HG03139 (cell line): ENCODE data around the gene SHC2.
"Not testable (repeated sequence)": the region's sequence is repeated elsewhere in the genome, so short reads cannot be mapped to it uniquely, and the experiment has no call there.

ENCODE experiments used
- ATAC-seq: cut with Tn5 transposase; IDR thresholded peaks from one replicate; pipeline ENCODE4 v1.9.1; 2021; ENCODE audit not compliant: unreplicated experiment

SHC2 gene

DNA sequence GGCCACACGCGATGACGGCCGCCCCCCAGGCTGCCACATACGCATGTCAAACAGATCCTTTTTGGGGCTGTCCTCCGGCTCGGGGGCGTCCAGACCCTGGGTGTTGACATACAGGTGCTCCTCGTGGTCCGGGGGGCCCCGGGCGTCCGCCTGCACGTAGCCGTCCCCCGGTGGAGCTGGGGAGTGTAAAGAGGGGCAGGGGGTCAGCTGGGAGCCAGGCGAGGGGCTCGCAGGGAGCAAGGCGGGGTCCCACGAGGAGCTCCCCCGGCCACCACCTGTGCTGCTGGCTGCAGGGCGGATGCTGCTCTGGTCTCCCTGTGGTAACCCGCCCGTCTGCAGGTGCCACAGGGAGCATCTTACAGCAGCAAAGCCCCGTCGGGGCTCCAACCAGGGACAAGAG, 35.8 kb downstream of the SHC2 start:
- ATAC-seq: no peak

GRCh38 chr19:424546-424945, 36.3 kb downstream of the SHC2 start:
- no peak for ATAC-seq

- ATAC-seq: no peak
These were observed 37.0 kb downstream of the SHC2 start for GRCh38 chr19:423691-424466.

- not testable (repeated sequence) for ATAC-seq
These were observed 38.0 kb downstream of the SHC2 start for GRCh38 chr19:422917-423226.

- ATAC-seq: no peak
These were observed 38.5 kb downstream of the SHC2 start for GRCh38 chr19:422213-422916.

DNA sequence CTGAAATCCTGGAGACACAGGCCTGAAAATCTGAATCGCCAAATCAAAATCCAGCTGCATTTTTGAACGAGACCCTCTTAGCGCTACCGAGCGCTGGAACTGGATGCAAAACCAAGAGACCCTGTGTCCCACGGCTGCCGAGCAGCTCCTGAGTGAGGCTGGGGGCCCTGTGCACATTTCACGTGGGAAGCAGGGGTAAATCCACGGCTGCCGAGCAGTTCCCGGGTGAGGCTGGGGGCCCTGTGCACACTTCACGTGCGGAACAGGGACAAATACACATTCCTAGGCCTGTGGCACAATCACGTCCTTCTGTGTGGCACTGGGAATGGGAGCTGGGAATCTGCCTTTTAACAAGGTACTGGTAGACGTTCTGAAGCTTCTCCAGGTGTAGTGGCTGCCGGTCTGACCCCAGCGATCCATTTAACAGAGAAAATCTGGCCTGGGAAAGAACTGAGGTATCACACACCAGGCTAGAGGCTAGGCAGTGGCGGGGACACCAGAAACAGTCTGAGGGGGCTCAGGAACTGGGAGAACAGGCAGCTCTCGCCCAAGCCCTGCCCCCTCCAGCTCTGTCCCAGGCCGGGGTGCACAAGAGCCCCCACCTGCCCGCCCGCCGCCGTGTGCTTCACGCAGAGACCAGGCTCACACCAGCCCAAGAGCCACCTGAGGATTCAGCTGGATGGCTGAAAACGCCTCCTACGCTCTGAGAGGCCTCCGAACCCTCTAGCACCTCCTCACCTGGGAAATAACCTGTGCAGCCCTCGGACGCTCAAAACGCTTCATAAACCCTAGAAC, 40.9 kb downstream of the SHC2 start:
- no peak for ATAC-seq

DNA sequence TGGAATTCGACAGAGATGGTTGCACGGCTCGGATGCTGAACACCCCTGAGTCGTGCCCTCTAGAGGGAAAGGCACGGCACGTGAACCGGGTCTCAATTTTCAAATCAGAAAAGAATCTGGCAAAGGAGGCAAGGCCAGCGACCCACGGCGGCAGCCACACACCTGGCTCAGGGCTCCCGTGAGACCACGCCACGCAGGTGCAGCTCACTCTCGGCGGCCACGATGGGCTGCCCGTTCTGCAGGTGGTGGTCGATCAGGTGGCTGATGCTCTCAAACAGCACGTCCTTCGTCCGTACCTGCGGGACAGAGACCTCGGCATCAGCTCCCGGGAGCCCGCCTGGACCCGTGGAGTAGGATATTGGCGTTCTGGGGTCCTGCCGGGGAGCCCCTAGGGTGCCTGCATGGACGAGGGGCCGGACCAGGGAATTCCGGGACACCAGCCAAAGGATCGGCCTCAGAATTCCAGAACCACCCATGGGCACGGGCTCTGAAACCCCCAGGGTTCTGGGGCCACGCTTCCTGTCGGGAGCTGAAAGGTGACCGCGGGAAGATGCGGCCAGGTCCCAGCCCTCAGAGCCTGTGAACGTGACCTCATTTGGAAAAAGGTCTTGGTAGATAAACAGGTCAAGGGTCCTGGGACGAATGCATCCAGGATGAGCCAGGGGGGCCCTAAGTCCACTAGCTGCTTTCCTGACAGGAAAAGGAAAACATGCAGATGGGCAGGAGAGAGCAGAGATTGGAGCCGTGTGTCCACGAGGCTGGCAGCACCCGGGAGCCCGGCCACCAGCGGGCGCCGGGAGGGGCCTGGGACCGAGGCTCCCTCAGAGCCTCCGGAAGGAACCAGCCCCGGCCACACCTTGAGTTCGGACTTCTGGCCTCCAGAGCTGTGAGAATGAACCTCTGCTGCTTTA, 41.8 kb downstream of the SHC2 start:
- ATAC-seq: no peak

DNA sequence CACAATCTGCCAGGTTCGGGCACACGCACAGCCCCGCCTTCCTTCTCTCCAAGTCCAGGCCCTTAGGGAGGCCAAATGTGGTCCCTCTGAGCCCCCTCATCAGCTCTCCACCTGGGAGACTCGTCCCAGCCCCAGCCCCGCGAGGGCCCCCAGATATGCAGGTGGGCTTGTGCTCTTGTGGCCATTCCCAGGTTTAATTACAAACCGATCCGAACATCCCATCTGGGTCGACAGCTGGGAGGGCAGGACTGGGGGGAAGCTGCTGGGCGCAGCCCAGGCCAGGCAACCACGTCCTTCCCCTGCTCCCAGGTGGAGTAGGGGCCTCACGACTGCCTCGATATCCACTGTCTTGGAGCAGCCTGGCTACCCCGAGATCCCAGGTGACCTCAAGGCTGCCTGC, 44.4 kb downstream of the SHC2 start:
- ATAC-seq: no peak

GRCh38 chr19:415292-415691, 45.5 kb downstream of the SHC2 start:
- no peak for ATAC-seq

DNA sequence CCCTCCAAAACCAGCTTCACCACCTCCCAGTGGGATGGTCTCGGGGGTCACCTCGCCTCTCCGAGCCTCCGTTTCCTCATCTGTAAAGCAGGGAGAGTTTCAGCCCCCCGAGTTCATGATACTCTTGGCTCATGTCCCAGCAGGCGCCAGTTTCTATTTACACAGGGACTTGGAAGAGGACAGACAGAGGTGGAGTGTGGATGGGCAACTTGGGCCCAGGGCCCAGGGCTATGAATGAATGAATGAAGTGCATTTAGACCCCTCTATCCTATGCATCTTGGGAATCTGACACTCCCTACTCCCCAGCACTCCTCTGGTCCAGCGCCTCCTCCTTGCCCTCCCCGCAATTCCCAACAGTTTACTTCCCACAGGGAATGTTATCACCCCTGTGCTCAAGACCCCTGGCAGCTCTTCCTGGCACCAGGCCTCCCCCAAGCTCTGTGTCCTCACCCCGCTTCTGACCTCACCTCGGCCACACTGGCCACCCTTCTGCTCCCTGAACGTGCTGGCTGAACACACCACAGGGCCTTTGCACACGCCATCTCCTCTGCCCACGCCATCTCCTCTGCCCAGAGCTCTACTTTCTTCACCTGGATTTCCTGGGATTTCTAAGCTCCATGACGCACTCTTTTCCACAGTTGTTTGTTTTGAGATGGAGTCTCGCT, 46.9 kb downstream of the SHC2 start:
- ATAC-seq: no peak

GRCh38 chr19:412356-413355, 48.2 kb downstream of the SHC2 start:
- no peak for ATAC-seq

- no peak for ATAC-seq
These were observed 49.0 kb downstream of the SHC2 start for GRCh38 chr19:411723-412355.

DNA sequence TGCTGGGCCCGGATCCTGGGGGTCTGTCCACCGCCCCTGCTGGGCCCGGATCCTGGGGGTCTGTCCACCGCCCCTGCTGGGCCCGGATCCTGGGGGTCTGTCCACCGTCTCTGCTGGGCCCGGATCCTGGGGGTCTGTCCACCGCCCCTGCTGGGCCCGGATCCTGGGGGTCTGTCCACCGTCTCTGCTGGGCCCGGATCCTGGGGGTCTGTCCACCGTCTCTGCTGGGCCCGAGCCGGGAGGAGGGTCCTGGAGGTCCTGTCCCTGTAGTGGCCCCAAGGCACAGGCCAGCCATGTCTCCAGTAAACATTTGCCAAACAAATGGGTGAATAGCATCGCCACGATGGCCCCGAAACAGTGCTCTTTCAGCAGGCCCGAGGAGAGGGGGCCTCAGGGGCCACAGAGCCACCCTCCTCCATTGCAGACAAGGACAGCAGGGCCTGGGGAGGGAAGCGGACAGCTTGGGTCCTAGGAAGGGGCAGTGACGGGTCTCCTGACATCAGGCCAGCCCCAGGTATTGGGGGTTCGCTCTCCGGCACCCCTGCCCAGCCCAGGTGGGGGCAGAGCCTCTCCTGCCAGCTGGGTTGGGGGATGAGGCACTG, 49.6 kb downstream of the SHC2 start:
- ATAC-seq: not testable (repeated sequence)

- ATAC-seq: no peak
These were observed 50.5 kb downstream of the SHC2 start for GRCh38 chr19:410243-410781.

GRCh38 chr19:409516-410242, 51.2 kb downstream of the SHC2 start:
- ATAC-seq: no peak

- ATAC-seq: no peak
These were observed 51.8 kb downstream of the SHC2 start, which contains the start of gene C2CD4C for GRCh38 chr19:408902-409515. C2CD4C (minus strand) TSS chr19:409147; CDS start chr19:408361, 786 bp downstream.

DNA sequence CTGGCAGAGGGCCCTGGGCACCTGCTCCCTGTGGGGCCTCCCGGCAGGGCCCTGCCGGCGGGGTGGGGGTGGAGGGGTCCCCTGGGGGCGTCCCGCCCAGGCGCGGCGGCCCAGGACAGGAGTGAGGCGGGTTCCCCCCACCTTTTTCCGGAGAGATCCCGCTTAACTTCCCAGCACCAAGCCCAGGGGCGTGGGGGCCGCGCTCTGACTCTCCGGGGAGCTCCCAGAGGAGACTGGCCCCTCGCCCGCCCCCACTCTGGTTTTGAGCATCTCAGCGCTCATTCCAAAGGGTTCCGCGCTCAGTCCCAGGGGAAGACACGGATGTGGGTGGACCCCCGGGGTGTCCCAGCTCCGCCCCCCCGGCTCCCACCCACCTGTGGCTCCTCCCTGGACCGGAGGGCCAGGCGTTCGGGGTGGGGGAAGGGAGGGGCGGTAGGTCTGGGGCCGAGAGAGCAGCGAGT, 52.4 kb downstream of the SHC2 start:
- ATAC-seq: no peak
